ENCODE measurements around the gene GRID2. TPM values are rescaled to one million over a fixed set of nuclear protein-coding genes. Genes with fewer than 3 reads are reported as not detected.
"Not testable (repeated sequence)": the region's sequence is repeated elsewhere in the genome, so short reads cannot be mapped to it uniquely, and the experiment has no call there.

GRID2 gene
- total and polyA plus RNA-seq, 2 of the 13 experiments (the other 11 are each of a cell fraction or from before 2014, with no cell fraction given), result not detected

DNA sequence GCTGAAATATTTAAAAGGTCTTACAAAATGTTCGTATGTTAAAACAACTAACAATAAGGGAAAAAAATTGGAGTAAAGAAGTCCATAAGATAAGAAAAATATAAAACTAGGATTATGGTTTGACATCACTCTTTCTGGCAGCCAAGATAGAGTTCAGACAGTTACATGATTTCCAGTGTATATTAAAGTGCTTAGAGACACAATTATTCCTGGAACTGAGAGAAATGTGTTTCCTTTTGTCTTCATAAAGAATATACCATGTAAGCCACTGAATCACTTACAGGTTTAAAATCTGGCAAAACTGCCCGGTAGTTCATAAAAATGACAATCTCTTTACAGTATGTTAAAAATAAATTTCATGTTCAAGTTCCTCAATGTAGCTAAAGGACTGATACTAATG lies 986.1 kb downstream of the GRID2 start:
- no peak for TF ChIP-seq PLRG1 (conservative IDR thresholded peaks at IDR 0.05)
- no peak for TF ChIP-seq ZNF749 (CRISPR knock-in tag; IDR thresholded peaks at IDR 0.05; ENCODE audit: borderline replicate concordance)
- no peak for TF ChIP-seq ZNF207 (IDR thresholded peaks at IDR 0.05; ENCODE audit: borderline replicate concordance)
- no peak for TF ChIP-seq RFXAP (CRISPR knock-in tag; IDR thresholded peaks at IDR 0.05; ENCODE audit: borderline replicate concordance)
- TF ChIP-seq ZNF670 (CRISPR knock-in tag; IDR thresholded peaks at IDR 0.05; ENCODE audit: borderline replicate concordance), result no peak
- DNase-seq (ENCODE audit: low spot score), result no peak
- Histone ChIP-seq H3K4me2 (ENCODE audit: low read depth, low read length) (no peak overlapping the region), H3K9me3 (ENCODE audit: low read length) (no peaks in the 10 kb centered on the region), H3K36me3 (replicated peaks in 1 of 2; ENCODE audit: control insufficient read depth in 1 of 2, insufficient read depth in 2 of 2, low read length in 2 of 2) (no peaks in the 10 kb centered on the region), H4K20me1 (ENCODE audit: insufficient read depth, low read length) (no peaks in the 10 kb centered on the region), H2AFZ (ENCODE audit: low read length) (no peak overlapping the region), H3K79me2 (ENCODE audit: insufficient read depth, low read length) (no peaks in the 10 kb centered on the region), H3K9ac (ENCODE audit: insufficient read depth, low read depth, low read length) (no peak overlapping the region), H3K27me3 (ENCODE audit: control insufficient read depth in 1 of 2, insufficient read depth in 2 of 2, low read length in 2 of 2) (no peaks in the 10 kb centered on the region; a peak in 1 of 5 replicates), H3K27ac (ENCODE audit: extremely low read length, insufficient read depth, low read length) (no peak overlapping the region), H3K4me3 (replicated peaks in 1 of 3; ENCODE audit: insufficient read depth in 1 of 3, low read depth in 2 of 3, low read length in 3 of 3) (no peak overlapping the region), H3K4me1 (ENCODE audit: insufficient read depth, low read length) (no peaks in the 10 kb centered on the region)
- WGBS (ENCODE audit: low lambda C conversion rate), result 1% methylated on average over 2 of the region's 2 CpGs
- in situ Hi-C loops (cut with HindIII; ENCODE audit: extremely low pct_ligation_motif_present, low pct_unique_long_range_greater_than_20kb), result no loop called here
- POLR2A ChIA-PET, result no interaction called here
- CTCF ChIA-PET (ENCODE audit: low intra/inter-chr PET ratio, low total read pairs), result no interaction called here
- intact Hi-C loops (cut with micrococcal nuclease; ENCODE audit: unreplicated experiment), result no loop called here
- ATAC-seq, result no peak
- no peak for FAIRE-seq
- no TSS peak for BruUV-seq (replicated peaks)

DNA sequence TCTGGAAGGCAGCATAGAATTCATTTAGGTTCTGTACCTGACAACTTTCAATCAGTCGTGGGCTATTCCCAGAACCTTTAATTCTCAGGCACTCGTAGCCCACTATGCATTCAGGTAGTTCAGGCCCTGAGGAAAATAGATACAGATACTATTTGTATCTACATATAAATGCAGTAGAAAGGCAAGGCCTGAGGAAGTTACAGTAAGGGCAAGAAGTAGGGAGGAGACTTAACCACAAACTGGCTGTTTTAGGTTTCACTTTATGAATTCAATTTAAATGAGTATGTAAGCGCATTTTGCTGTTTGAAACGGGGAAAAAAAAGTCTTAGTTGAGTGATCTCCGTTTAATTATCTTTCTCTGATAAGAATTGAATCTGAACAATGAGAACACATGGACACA lies 995.4 kb downstream of the GRID2 start:
- Histone ChIP-seq H3K36me3 (replicated peaks in 1 of 2; ENCODE audit: control insufficient read depth in 1 of 2, insufficient read depth in 2 of 2, low read length in 2 of 2) (no peaks in the 10 kb centered on the region), H2AFZ (ENCODE audit: low read length) (no peak overlapping the region), H3K9ac (ENCODE audit: insufficient read depth, low read depth, low read length) (no peak overlapping the region), H3K79me2 (ENCODE audit: insufficient read depth, low read length) (no peaks in the 10 kb centered on the region), H3K27ac (ENCODE audit: extremely low read length, insufficient read depth, low read length) (no peak overlapping the region), H3K27me3 (ENCODE audit: control insufficient read depth in 1 of 2, insufficient read depth in 2 of 2, low read length in 2 of 2) (no peaks in the 10 kb centered on the region; a peak in 1 of 5 replicates), H4K20me1 (ENCODE audit: insufficient read depth, low read length) (no peaks in the 10 kb centered on the region), H3K4me2 (ENCODE audit: low read depth, low read length) (no peak overlapping the region), H3K9me3 (ENCODE audit: low read length) (no peaks in the 10 kb centered on the region), H3K4me3 (replicated peaks in 1 of 3; ENCODE audit: insufficient read depth in 1 of 3, low read depth in 2 of 3, low read length in 3 of 3) (no peak overlapping the region), H3K4me1 (ENCODE audit: insufficient read depth, low read length) (no peaks in the 10 kb centered on the region)
- 1% methylated on average over 5 of the region's 5 CpGs for WGBS (ENCODE audit: low lambda C conversion rate)
- intact Hi-C loops (cut with micrococcal nuclease; ENCODE audit: unreplicated experiment), result no loop called here
- ChIA-PET POLR2A (no interaction called here), CTCF (ENCODE audit: low intra/inter-chr PET ratio, low total read pairs) (no interaction called here)
- FAIRE-seq (no peak), DNase-seq (ENCODE audit: low spot score) (no peak), ATAC-seq (no peak)
- no TSS peak for BruUV-seq (replicated peaks)
- TF ChIP-seq TP53 (CRISPR knock-in tag; conservative IDR thresholded peaks at IDR 0.05) (no peak), ZNF296 (CRISPR knock-in tag; conservative IDR thresholded peaks at IDR 0.05) (no peak)
- in situ Hi-C loops (cut with HindIII; ENCODE audit: extremely low pct_ligation_motif_present, low pct_unique_long_range_greater_than_20kb), result no loop called here

DNA sequence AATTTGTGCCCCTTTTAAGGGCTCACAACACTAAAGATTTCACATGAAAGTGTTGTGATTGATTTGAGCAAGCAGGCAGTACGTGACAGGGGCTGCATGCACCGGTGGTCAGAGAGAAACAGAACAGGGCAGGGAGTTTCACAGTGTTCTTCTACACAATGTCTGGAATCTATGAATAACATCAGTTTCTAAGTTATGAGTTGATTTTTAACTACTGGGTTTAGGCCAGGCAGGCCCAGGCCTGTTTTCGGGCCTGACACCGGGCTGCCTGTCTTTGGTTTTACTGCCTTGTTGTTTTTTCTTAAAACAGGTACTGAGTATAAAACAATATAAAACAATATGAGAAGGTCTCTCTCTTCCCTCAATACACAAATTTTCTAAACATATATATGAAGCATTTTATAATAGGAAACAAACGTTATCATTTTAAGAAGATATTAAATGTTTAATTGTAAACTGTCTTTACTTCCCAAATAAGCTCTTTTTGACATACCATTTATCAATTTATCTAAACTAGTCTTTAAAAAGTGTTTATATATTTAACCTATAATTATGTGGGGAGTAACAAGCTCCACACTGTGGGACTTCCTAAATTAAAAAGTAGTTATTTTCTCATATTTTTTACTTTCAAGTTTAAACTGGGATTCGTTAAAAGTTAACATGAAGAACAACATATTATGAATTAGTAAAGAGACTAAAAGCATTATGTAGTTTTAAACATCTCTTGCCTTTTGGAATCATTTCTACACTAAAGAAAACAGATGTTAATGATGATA lies 997.2 kb downstream of the GRID2 start:
- H3K9me3 ChIP-seq (ENCODE audit: low read length); H4K20me1 ChIP-seq (ENCODE audit: insufficient read depth, low read length); H3K36me3 ChIP-seq (replicated peaks in 1 of 2; ENCODE audit: control insufficient read depth in 1 of 2, insufficient read depth in 2 of 2, low read length in 2 of 2); ATAC-seq; H3K4me1 ChIP-seq (ENCODE audit: insufficient read depth, low read length); H3K27ac ChIP-seq (ENCODE audit: extremely low read length, insufficient read depth, low read length); H3K9ac ChIP-seq (ENCODE audit: insufficient read depth, low read depth, low read length); intact Hi-C loops (cut with micrococcal nuclease; ENCODE audit: unreplicated experiment); DNase-seq (ENCODE audit: low spot score); POLR2A ChIA-PET; FAIRE-seq; H2AFZ ChIP-seq (ENCODE audit: low read length); H3K4me3 ChIP-seq (replicated peaks in 1 of 3; ENCODE audit: insufficient read depth in 1 of 3, low read depth in 2 of 3, low read length in 3 of 3); BruUV-seq (replicated peaks); H3K4me2 ChIP-seq (ENCODE audit: low read depth, low read length); CTCF ChIA-PET (ENCODE audit: low intra/inter-chr PET ratio, low total read pairs); H3K27me3 ChIP-seq (ENCODE audit: control insufficient read depth in 1 of 2, insufficient read depth in 2 of 2, low read length in 2 of 2); H3K79me2 ChIP-seq (ENCODE audit: insufficient read depth, low read length); in situ Hi-C loops (cut with HindIII; ENCODE audit: extremely low pct_ligation_motif_present, low pct_unique_long_range_greater_than_20kb): not testable (repeated sequence)
- WGBS (ENCODE audit: low lambda C conversion rate), result 16% methylated on average over 6 of the region's 6 CpGs

Measured in HepG2 (cell line).